CD4-positive, alpha-beta T cell (primary cell): ENCODE results near the gene PLCD1. TPM values are rescaled to one million over a fixed set of nuclear protein-coding genes. Genes with fewer than 3 reads are reported as not detected.

Experiments used
- ATAC-seq: fragments of 200-7000 bp; cut with Tn5 transposase; one replicate; pipeline ENCODE4 v1.10.0; 2022; ENCODE audit warnings: mild to moderate bottlenecking; ENCODE audit not compliant: poor library complexity
- CTCF ChIA-PET: fragments of 350-600 bp; sonication (Branson Sonifier 250); formaldehyde crosslinking; loops from one replicate; lab custom pipeline; 2021; ENCODE audit warnings: antibody characterized with exemption, inconsistent platforms; lab: Charles Lee
- POLR2A ChIA-PET: fragments of 350-600 bp; sonication (Branson Sonifier 250); formaldehyde crosslinking; loops from one replicate; lab custom pipeline; 2021; ENCODE audit warnings: antibody characterized with exemption, inconsistent platforms; lab: Charles Lee
- DNase-seq, 14 experiments: peaks; one replicate each; pipeline ENCODE4 v3.0.0-alpha.2; 2013 to 2020; ENCODE audit warnings: mixed read lengths in 2 of 14
- H3K27ac ChIP-seq, 2 donors: one replicate each; pipeline versions ENCODE4 v1.5.1 to v1.7.0; 2013; ENCODE audit warnings: low read length in 2 of 2, low read depth in 1 of 2, mild to moderate bottlenecking in 1 of 2
- H3K27me3 ChIP-seq, 2 experiments: 1 replicate in 1 of 2; 2 replicates in 1 of 2; pipeline versions ENCODE4 v1.6.1 to v1.7.0; 2013; ENCODE audit warnings: low read length in 2 of 2, control low read depth in 1 of 2, mild to moderate bottlenecking in 1 of 2, moderate library complexity in 1 of 2; ENCODE audit not compliant: insufficient read depth in 2 of 2, control insufficient read depth in 1 of 2
- H3K36me3 ChIP-seq: one replicate; pipeline ENCODE4 v1.6.1; 2013; ENCODE audit warnings: low read length, control low read depth; ENCODE audit not compliant: insufficient read depth
- H3K4me1 ChIP-seq: one replicate; pipeline ENCODE4 v1.6.1; 2013; ENCODE audit warnings: low read length, control low read depth; ENCODE audit not compliant: insufficient read depth
- H3K4me3 ChIP-seq: one replicate; pipeline ENCODE4 v1.5.1; 2013; ENCODE audit warnings: mild to moderate bottlenecking, low read length, moderate library complexity
- H3K9me3 ChIP-seq, 2 experiments: 1 replicate in 1 of 2; 2 replicates in 1 of 2; pipeline versions ENCODE4 v1.6.1 to v1.7.0; 2013; ENCODE audit warnings: low read length in 2 of 2, mild to moderate bottlenecking in 2 of 2, control low read depth in 1 of 2, moderate library complexity in 1 of 2; ENCODE audit not compliant: control insufficient read depth in 1 of 2, insufficient read depth in 1 of 2
- H3K27ac Mint-ChIP-seq: one replicate; pipeline ENCODE4 v1.8.0; 2020; ENCODE audit warnings: mixed read lengths
- H3K27me3 Mint-ChIP-seq: one replicate; pipeline ENCODE4 v1.8.0; 2021; ENCODE audit warnings: mixed read lengths
- H3K36me3 Mint-ChIP-seq: one replicate; pipeline ENCODE4 v1.8.0; 2021; ENCODE audit warnings: low read depth, mixed read lengths
- H3K4me1 Mint-ChIP-seq: one replicate; pipeline ENCODE4 v1.8.0; 2021; ENCODE audit warnings: low read depth, mixed read lengths
- H3K4me3 Mint-ChIP-seq: one replicate; pipeline ENCODE4 v1.8.0; 2020; ENCODE audit warnings: mild to moderate bottlenecking, mixed read lengths
- H3K9me3 Mint-ChIP-seq: one replicate; pipeline ENCODE4 v1.8.0; 2020; ENCODE audit warnings: mixed read lengths
- CTCF ChIP-seq: fragments of 200-600 bp; IDR thresholded peaks from one replicate; pipeline ENCODE4 v1.8.0; 2022; ENCODE audit warnings: antibody characterized with exemption, mild to moderate bottlenecking
- intact Hi-C, 2 experiments: fragments of 100-400 bp; cut with DNase I in 1 of 2; cut with micrococcal nuclease in 1 of 2; formaldehyde crosslinking; loops; one replicate each; pipeline versions ENCODE4 v1.15.1 to v1.9.0; 2023 to 2025; cut with DNase I, micrococcal nuclease
- total RNA-seq, 174 experiments: library from RNA in 2 of 174; stranded (reverse) in 2 of 174; gene quantifications; one replicate each; pipeline ENCODE4 v1.2.3 and lab custom pipeline; 2021 to 2026

The PLCD1 gene
- total RNA-seq, 2 experiments from 2014 or later: 67.0 to 69.8 TPM

- Mint-ChIP-seq H3K36me3 (peaks cover 56% of the 10 kb centered on the region), H3K27ac (no peak overlapping the region), H3K27me3 (no peaks in the 10 kb centered on the region), H3K4me1 (peaks cover 51% of the 10 kb centered on the region), H3K9me3 (no peaks in the 10 kb centered on the region), H3K4me3 (no peak overlapping the region)
- ChIA-PET POLR2A (no interaction called here), CTCF (interaction anchor here (0.8 to 1.2 kb wide), 2 partner anchors 26 to 39 kb away, joined by 3 to 6 read pairs; partner anchors contain the start of gene DLEC1)
- no peak overlapping the region for H3K27ac ChIP-seq
- intact Hi-C loops: loop anchor here in 1 of 2 experiments (5.0 to 10.0 kb wide), 4 partner anchors 131 to 1384 kb away; partner anchors contain the start of genes OXSR1 and SLC25A38
- H3K4me1 ChIP-seq: peaks cover 61% of the 10 kb centered on the region
- ATAC-seq (no peak), DNase-seq (no peak)
- no peaks in the 10 kb centered on the region for H3K27me3 ChIP-seq
- TF ChIP-seq CTCF: no peak
- H3K9me3 ChIP-seq: no peaks in the 10 kb centered on the region
- H3K36me3 ChIP-seq: peaks cover 54% of the 10 kb centered on the region
- no peak overlapping the region for H3K4me3 ChIP-seq
Measured at GRCh38 chr3:38000965-38001455, 28.4 kb downstream of the PLCD1 start.

DNA sequence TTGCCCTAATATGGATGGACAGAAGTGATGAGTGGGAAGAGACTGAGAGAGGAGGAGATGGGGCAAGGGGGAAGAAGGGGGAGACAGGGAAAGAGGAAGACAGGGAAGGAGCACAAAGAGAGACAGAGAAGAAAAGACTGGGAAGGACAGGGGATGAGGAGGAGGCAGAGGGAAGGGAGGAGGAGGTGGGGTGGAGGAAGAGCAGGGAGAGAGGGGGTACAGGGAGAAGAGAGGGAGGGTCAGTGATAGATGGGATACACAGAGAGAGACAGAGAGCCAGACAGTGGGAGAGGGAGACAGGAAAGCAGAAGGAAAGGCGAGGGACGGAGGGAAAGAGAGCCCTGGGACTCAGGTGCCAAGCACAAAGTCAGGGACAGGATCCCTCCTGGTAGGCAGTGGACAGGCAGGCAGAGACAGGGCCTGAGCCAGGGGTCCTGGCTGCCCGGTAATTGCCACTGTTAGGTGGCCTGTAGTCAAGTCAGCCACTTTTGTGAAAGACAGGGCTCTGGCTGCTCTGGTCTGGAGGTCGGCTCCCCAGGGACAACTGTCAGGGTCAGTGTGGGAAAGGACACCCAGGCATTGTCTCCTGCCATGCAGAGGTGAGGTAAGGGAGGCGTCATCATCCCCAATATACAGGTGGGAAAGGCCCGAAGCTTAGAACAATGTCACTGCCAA lies 29.1 kb downstream of the PLCD1 start:
- POLR2A ChIA-PET: no interaction called here

GRCh38 chr3:37999836-38000235 lies 29.6 kb downstream of the PLCD1 start:
- Mint-ChIP-seq H3K4me1 (peaks cover 59% of the 10 kb centered on the region), H3K4me3 (peak overlapping the region; percentile 52), H3K36me3 (peaks cover 59% of the 10 kb centered on the region), H3K27ac (peak overlapping the region; percentile 95), H3K27me3 (no peaks in the 10 kb centered on the region), H3K9me3 (no peaks in the 10 kb centered on the region)
- intact Hi-C loops: loop anchor here in 1 of 2 experiments (5.0 to 10.0 kb wide), 4 partner anchors 132 to 1385 kb away; partner anchors contain the start of genes OXSR1 and SLC25A38
- TF ChIP-seq CTCF: no peak
- no peaks in the 10 kb centered on the region for H3K27me3 ChIP-seq
- H3K36me3 ChIP-seq: peaks cover 49% of the 10 kb centered on the region
- no peaks in the 10 kb centered on the region for H3K9me3 ChIP-seq
- H3K4me3 ChIP-seq: no peak overlapping the region
- DNase-seq: peak in 1 of 14 experiments; percentile 12
- H3K27ac ChIP-seq: no peak overlapping the region
- POLR2A ChIA-PET: no interaction called here
- H3K4me1 ChIP-seq: peaks cover 69% of the 10 kb centered on the region
- ATAC-seq: no peak
- CTCF ChIA-PET: no interaction called here

More for the DNA sequence above, 29.1 kb downstream of the PLCD1 start:
- CTCF ChIA-PET: interaction anchor here (0.8 kb wide), 1 partner anchor 25 kb away, joined by 3 read pairs; no protein-coding TSS in a partner anchor
- Histone ChIP-seq H3K4me3 (no peak overlapping the region), H3K9me3 (no peaks in the 10 kb centered on the region), H3K36me3 (peaks cover 49% of the 10 kb centered on the region), H3K27ac (no peak overlapping the region), H3K27me3 (no peaks in the 10 kb centered on the region), H3K4me1 (peaks cover 67% of the 10 kb centered on the region)
- H3K4me3 Mint-ChIP-seq: no peak overlapping the region
- H3K27me3 Mint-ChIP-seq: no peaks in the 10 kb centered on the region
- peaks cover 61% of the 10 kb centered on the region for H3K36me3 Mint-ChIP-seq
- ATAC-seq: no peak
- peaks cover 57% of the 10 kb centered on the region for H3K4me1 Mint-ChIP-seq
- peak in 1 of 14 experiments; percentile 9 for DNase-seq
- H3K9me3 Mint-ChIP-seq: no peaks in the 10 kb centered on the region
- H3K27ac Mint-ChIP-seq: peak overlapping the region; percentile 36
- intact Hi-C loops: loop anchor here in 1 of 2 experiments (5.0 to 10.0 kb wide), 4 partner anchors 132 to 1384 kb away; partner anchors contain the start of genes OXSR1 and SLC25A38
- no peak for TF ChIP-seq CTCF
